Loucy (cell line): ENCODE results near the gene PKHD1.

Experiments
- H2AFZ ChIP-seq: fragments of 200-600 bp; sonication (generic); 2 replicates; pipeline ENCODE4 v1.6.0; 2016; ENCODE audit warnings: antibody characterized with exemption, mild to moderate bottlenecking, low read length, moderate library complexity
- H3F3A ChIP-seq: fragments of 200-600 bp; 2 replicates; pipeline ENCODE4 v1.6.0; 2016; ENCODE audit warnings: antibody characterized with exemption, low read depth, mild to moderate bottlenecking
- H3K27me3 ChIP-seq: fragments of 200-600 bp; sonication (generic); 2 replicates; pipeline ENCODE4 v1.6.1; 2014; ENCODE audit warnings: low read length, mild to moderate bottlenecking; ENCODE audit not compliant: insufficient read depth, poor library complexity, severe bottlenecking
- H3K36me3 ChIP-seq: fragments of 200-600 bp; sonication (generic); 2 replicates; pipeline ENCODE4 v1.6.1; 2016; ENCODE audit warnings: low read length; ENCODE audit not compliant: insufficient read depth
- H3K4me1 ChIP-seq: fragments of 200-600 bp; sonication (generic); 2 replicates; pipeline ENCODE4 v1.5.1; 2014; ENCODE audit warnings: low read length, mild to moderate bottlenecking; ENCODE audit not compliant: insufficient read depth, poor library complexity, severe bottlenecking
- H3K4me2 ChIP-seq: fragments of 200-600 bp; sonication (generic); 2 replicates; pipeline ENCODE4 v1.6.0; 2014; ENCODE audit warnings: antibody characterized with exemption, low read length, low read depth, mild to moderate bottlenecking; ENCODE audit not compliant: poor library complexity, severe bottlenecking
- H3K4me3 ChIP-seq: fragments of 200-600 bp; sonication (generic); 2 replicates; pipeline ENCODE4 v1.5.1; 2014; ENCODE audit warnings: low read length, mild to moderate bottlenecking, mixed read lengths; ENCODE audit not compliant: poor library complexity, severe bottlenecking
- H3K79me2 ChIP-seq: fragments of 200-600 bp; sonication (generic); 2 replicates; pipeline ENCODE4 v1.6.1; 2014; ENCODE audit warnings: low read length; ENCODE audit not compliant: insufficient read depth
- H3K9ac ChIP-seq: fragments of 200-600 bp; sonication (generic); 2 replicates; pipeline ENCODE4 v1.6.0; 2014; ENCODE audit warnings: mild to moderate bottlenecking, low read depth, low read length, moderate library complexity; ENCODE audit not compliant: poor library complexity, severe bottlenecking
- H3K9me2 ChIP-seq: fragments of 200-600 bp; sonication (generic); replicated peaks from 2 replicates; pipeline ENCODE4 v1.6.1; 2016; ENCODE audit warnings: low read depth, low read length, mixed read lengths
- H3K9me3 ChIP-seq: fragments of 200-600 bp; sonication (generic); 2 replicates; pipeline ENCODE4 v1.6.1; 2014; ENCODE audit warnings: mild to moderate bottlenecking, antibody characterized with exemption, low read length, low read depth; ENCODE audit not compliant: insufficient read depth
- H4K20me1 ChIP-seq: fragments of 200-600 bp; sonication (generic); 2 replicates; pipeline ENCODE4 v1.6.0; 2014; ENCODE audit warnings: antibody characterized with exemption, low read length, mild to moderate bottlenecking; ENCODE audit not compliant: insufficient read depth, poor library complexity, severe bottlenecking
- CTCF ChIP-seq: fragments of 200-600 bp; sonication (generic); conservative IDR thresholded peaks from 2 replicates; pipeline ENCODE4 v1.5.1; 2014; ENCODE audit warnings: mild to moderate bottlenecking, antibody characterized with exemption, low read length
- EZH2phosphoT487 ChIP-seq: fragments of 200-600 bp; IDR thresholded peaks from 2 replicates; pipeline ENCODE4 v1.6.1; 2018; ENCODE audit warnings: antibody characterized with exemption, mild to moderate bottlenecking, moderate library complexity, borderline replicate concordance

PKHD1 gene

GRCh38 chr6:51737580-51738360, 349.6 kb downstream of the PKHD1 start:
- Histone ChIP-seq H3K27me3 (no peaks in the 10 kb centered on the region), H3K9me2 (0 out of 2 replicates have a peak, but pooled peaks cover 3% of the 10 kb centered on the region), H3K4me2 (no peak overlapping the region), H3K9ac (no peak overlapping the region), H3K9me3 (no peaks in the 10 kb centered on the region), H3K4me1 (no peaks in the 10 kb centered on the region), H3K36me3 (no peaks in the 10 kb centered on the region), H2AFZ (no peak overlapping the region), H3K4me3 (no peak overlapping the region), H4K20me1 (no peaks in the 10 kb centered on the region), H3F3A (no peaks in the 10 kb centered on the region), H3K79me2 (no peaks in the 10 kb centered on the region)
- TF ChIP-seq EZH2phosphoT487 (no peak), CTCF (no peak)

- Histone ChIP-seq H3K4me1 (no peaks in the 10 kb centered on the region), H3K4me3 (no peak overlapping the region), H2AFZ (no peak overlapping the region), H3K27me3 (no peaks in the 10 kb centered on the region), H3K9ac (no peak overlapping the region), H3K9me3 (no peaks in the 10 kb centered on the region), H3F3A (no peaks in the 10 kb centered on the region), H3K36me3 (no peaks in the 10 kb centered on the region), H4K20me1 (no peaks in the 10 kb centered on the region), H3K9me2 (no peaks in the 10 kb centered on the region), H3K79me2 (no peaks in the 10 kb centered on the region), H3K4me2 (no peak overlapping the region)
- TF ChIP-seq EZH2phosphoT487 (no peak), CTCF (no peak)
Measured at GRCh38 chr6:51725155-51725554, 362.3 kb downstream of the PKHD1 start.

GRCh38 chr6:51720327-51720726, 367.1 kb downstream of the PKHD1 start:
- no peaks in the 10 kb centered on the region for H3K9me3 ChIP-seq
- no peak overlapping the region for H2AFZ ChIP-seq
- no peak overlapping the region for H3K4me3 ChIP-seq
- no peak overlapping the region for H3K4me2 ChIP-seq
- no peaks in the 10 kb centered on the region for H3K4me1 ChIP-seq
- H3K27me3 ChIP-seq = no peaks in the 10 kb centered on the region
- H4K20me1 ChIP-seq = no peaks in the 10 kb centered on the region
- TF ChIP-seq EZH2phosphoT487 (no peak), CTCF (no peak)
- no peaks in the 10 kb centered on the region for H3F3A ChIP-seq
- H3K36me3 ChIP-seq = no peaks in the 10 kb centered on the region
- H3K9ac ChIP-seq = no peak overlapping the region
- no peaks in the 10 kb centered on the region for H3K79me2 ChIP-seq
- no peaks in the 10 kb centered on the region; the same call in 1 of the 2 replicates for H3K9me2 ChIP-seq
